T1000 (cell line): ENCODE results near the gene LCP2.

Source experiments
- DNase-seq: peaks from one replicate; lab custom pipeline; 2025; ENCODE audit warnings: mixed read lengths; lab: John Stamatoyannopoulos, UW

The LCP2 gene

GRCh38 chr5:170296036-170296934 is 1.3 kb downstream of the LCP2 start:
- DNase-seq: no peak

- DNase-seq: no peak
Measured at GRCh38 chr5:170294556-170294955, 3.0 kb downstream of the LCP2 start.

- no peak for DNase-seq
Measured at GRCh38 chr5:170294057-170294456, 3.5 kb downstream of the LCP2 start.

DNA sequence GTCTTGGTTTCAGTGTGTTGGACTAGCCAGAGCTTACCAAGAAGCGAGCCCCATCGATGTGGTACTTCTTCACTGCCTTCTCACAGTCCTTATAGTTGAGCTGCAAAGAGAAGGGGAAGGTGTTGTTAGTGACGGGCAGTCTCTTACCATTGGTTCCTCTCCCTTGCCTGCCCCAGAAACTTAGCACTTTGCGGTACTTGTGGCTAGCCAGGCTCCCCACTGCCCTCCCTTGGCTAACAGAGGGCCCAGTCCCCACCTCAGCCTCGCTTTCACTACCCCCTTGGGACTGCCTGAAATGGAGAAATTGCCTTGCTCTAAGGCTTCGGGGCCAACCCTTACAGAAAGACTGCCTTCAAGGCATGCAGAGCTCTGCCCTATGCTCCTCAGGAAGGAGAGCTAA is 4.3 kb downstream of the LCP2 start:
- no peak for DNase-seq

GRCh38 chr5:170292179-170293104 is 5.1 kb downstream of the LCP2 start:
- DNase-seq: no peak

DNA sequence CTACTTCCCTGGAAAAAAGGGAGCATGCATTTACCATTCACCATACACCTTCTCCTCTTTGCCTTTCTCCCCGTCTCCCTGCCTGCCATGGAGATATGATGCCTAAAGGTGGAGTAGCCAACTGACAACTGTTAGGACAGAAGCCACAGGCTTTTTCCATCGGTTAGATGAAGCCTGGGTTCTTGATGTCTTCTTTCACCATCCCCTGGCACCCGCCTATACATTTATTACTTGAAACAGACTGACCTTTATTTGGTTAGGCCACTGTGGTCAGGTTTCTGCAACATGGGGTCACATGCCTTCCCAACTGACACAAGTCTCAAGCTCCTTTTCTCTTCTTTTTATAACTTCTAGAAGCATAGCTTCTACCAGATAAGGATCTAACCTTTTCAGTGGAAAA is 7.1 kb downstream of the LCP2 start:
- no peak for DNase-seq

DNA sequence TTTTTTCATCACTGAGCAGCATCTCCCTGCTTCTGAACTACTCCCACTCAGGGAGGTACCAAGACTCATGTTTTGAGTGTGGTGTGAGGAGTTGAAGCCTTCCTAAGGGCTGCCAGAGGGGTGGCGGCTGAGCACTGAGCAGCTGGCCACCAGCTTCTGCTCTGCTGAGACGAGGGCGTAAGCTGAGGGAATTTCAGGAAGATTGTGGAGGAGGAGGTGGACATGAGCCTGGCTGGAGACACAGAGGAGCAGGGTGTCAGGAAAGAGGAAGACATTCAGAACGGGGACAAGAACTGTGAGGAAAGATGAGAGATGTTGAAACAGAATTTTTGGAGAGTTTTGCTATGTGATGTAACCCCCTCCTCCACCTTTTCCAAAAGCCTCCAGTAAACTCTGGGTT is 7.8 kb downstream of the LCP2 start:
- no peak for DNase-seq

DNA sequence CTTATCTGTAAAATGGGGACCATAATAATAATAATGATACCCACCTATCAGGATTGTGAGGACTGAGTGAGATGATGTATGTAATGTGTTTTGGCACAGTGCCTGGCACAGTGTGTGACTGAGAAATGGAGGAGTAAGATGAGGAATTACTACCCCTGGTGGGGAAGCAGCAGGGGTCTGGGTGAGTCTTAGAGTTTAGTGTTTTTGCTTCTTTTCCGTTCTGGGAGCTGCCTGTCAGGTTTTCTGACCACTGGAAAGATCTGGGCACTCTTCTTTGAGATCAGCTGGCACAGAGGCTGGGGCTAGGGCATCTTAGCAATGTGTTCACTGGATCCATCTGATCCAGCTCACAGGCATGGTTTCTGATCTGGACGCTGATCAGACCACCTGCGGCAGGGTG is 8.5 kb downstream of the LCP2 start:
- no peak for DNase-seq

GRCh38 chr5:170288551-170288950 is 9.0 kb downstream of the LCP2 start:
- no peak for DNase-seq

GRCh38 chr5:170288151-170288550 is 9.4 kb downstream of the LCP2 start:
- DNase-seq: no peak

GRCh38 chr5:170287532-170287931 is 10.0 kb downstream of the LCP2 start:
- no peak for DNase-seq

GRCh38 chr5:170286386-170286925 is 11.1 kb downstream of the LCP2 start:
- no peak for DNase-seq

GRCh38 chr5:170285181-170285580 is 12.4 kb downstream of the LCP2 start:
- no peak for DNase-seq

DNA sequence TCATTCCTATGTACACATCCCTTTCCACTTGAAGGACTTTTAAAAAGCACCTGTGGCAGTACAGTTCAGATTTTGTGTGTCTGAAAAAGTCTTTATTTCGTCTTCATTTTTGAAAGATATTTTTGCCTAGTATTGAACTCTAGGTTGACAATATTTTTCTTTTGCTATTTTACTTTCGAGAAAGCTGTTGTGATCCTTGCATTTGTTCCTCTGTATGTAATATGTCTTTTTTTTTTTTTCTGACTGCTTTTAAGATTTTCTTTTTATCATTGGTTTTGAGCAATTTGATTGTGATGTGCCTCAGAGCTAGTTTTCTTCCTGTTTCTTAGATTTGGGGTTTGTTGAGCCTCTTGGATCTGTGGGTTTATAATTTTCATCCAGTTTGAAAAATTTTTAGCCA is 13.3 kb downstream of the LCP2 start:
- no peak for DNase-seq

- DNase-seq: no peak
Measured at GRCh38 chr5:170283296-170283695, 14.3 kb downstream of the LCP2 start.

DNA sequence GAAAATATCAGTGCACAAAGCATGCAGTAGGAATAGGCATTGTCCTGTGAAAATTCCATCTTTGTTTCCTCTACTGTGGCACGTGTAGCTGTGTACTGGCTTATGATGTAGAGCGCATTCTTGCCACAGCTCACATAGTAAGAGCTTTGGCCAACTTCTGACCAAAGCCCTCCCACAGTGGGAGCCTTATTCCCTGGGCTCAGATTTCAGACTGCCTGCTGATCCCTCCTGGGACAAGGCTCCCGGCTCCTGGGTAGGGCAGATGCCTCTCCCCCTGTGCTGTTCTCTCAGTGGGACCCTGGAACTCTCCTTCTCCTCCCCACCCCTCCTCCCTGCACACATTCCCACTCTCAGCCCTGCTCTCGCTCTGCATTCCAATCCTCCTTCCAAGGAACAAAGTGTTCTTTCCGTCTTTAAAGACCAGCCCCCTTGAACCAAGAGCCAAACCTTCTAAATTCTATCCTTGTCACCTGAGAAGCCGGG is 17.5 kb downstream of the LCP2 start:
- DNase-seq: no peak

GRCh38 chr5:170279459-170279817 is 18.1 kb downstream of the LCP2 start:
- DNase-seq: no peak

DNA sequence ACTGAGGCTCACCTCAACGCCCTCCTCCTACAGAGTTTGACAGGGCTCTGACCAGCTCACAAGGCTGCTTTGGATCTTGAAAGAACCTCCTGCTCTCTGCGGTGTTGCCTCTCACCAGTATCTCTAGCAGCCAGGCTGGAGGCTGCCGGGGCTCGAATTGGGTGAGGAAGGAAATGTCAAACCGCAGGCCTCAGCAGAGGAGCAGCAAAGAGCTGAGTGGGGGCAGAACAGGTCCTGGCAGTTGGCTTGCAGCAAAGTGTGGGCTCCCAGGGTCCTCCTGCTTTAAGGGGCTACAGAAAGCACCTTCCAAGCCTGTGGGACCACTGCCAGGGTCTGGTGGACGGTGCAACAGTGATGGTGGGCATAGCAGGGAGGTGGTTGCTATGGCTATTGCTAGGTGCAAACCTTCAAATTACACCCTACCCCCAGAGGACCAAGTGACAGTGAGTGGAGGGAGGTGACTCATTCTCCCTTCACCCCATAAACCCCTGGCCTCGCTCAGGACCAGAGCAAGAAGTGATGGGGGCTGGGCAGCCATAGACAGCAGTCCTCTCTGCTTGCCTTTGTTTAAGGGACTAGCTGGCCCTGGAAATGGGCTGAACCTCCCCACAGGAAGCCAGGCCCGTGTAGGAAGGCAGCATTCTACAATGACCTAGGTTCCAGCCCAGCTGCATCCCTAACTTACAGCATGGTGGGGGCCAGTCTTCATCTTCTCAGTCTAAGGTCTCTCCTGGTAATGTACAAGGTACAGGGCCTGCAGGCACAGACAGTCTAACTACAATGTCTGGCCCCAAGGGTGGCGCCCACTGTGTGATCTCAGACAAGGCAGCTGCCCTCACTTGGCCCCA is 18.7 kb downstream of the LCP2 start:
- DNase-seq: no peak

DNA sequence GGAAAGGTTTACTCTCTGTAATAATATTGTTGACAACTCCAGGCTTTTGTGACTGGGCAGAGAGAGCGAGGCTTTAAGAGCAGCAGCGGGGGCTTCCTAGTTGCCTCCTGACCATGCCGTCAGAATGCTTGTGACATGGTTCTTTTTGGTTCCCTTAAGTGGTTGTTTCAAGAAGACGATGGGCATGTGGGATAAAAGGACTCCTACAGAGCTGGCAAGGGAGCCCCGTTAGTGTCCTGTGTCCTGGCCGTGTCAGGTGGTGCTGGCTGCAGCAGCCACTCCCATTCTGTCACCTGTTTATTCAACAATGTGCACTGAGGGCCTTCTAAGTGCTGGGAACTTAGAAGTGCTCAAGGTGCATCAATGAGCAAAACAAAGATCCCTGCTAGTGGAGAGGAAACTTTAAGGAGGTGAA is 19.7 kb downstream of the LCP2 start:
- no peak for DNase-seq

- no peak for DNase-seq
Measured at GRCh38 chr5:170276140-170276539, 21.4 kb downstream of the LCP2 start.

DNA sequence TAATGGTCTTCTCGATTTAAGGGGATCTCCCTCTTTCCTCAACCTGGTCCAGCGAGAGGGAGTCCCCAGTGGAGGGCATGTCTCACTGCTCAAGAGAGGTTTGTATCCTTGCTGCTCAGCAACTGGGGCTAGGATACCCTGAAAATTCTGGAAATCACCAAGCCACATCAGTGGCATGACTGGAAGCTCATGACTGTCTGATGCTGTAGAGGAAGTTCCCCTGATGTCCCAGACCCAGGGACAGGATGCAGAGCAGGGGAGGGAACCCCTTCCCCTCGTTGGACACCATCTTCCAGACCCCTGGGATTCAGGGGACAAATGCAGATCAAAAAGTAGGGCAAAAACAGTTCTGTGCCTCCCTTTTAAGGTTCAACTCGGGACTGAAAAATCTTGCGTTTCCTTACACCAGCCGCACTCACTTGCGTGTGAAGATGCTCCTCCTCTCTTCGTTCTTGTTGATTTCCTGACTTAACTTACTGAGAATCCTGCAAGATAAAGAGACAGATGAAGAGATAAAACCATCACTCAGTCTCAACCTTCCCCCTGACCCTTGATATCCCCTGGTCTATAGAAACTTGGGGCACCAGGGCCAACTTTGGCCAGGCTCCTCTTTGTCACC is 22.1 kb downstream of the LCP2 start:
- no peak for DNase-seq
